K562 treated with DMSO at 1 percent for 48 hours (cell line): ENCODE measurements around the gene CBL. TPM values are rescaled to one million over a fixed set of nuclear protein-coding genes. Genes with fewer than 3 reads are reported as not detected.

Experiments
- total RNA-seq: library from RNA; unstranded; fragments of 300-600 nt; gene quantifications from 2 replicates; pipeline ENCODE4 v1.2.3, GENCODE V29; 2022; ENCODE audit warnings: low replicate concordance; ENCODE audit errors: extremely low read depth

The CBL gene
- not detected in 2 replicates for total RNA-seq

GRCh38 chr11:119205574-119206510 lies at the start of gene CBL:
CBL (plus strand) TSS chr11:119206339; CDS start chr11:119206418, 79 bp downstream.

GRCh38 chr11:119168471-119169281 lies 37.5 kb upstream of the CBL start, which contains the start of gene NLRX1:
NLRX1 (plus strand) TSS chr11:119168725; CDS start chr11:119171404, 2,679 bp downstream.

GRCh38 chr11:119316729-119317591 lies 110.8 kb downstream of the CBL start, which contains the start of gene MCAM:
MCAM (minus strand) TSS chr11:119317130; CDS start chr11:119317101, 29 bp downstream.

GRCh38 chr11:119334174-119334930 lies 128.2 kb downstream of the CBL start, which contains the start of gene RNF26:
RNF26 (plus strand) TSS chr11:119334527; CDS start chr11:119335123, 596 bp downstream.

GRCh38 chr11:119340335-119341221 lies 134.4 kb downstream of the CBL start, which contains the start of gene C1QTNF5:
C1QTNF5 (minus strand) TSS chr11:119340883; CDS start chr11:119340397, 486 bp downstream.

GRCh38 chr11:119346605-119347004 lies 140.5 kb downstream of the CBL start, which contains the start of gene MFRP:
MFRP (minus strand) TSS chr11:119346705; CDS start chr11:119346513, 192 bp downstream.

Other genes with a start within 250 kb of the CBL start
- not detected in 2 replicates for gene FOXR1, start 234.6 kb upstream of the CBL start, total RNA-seq
- not detected in 2 replicates for gene CENATAC, start 208.2 kb upstream of the CBL start, total RNA-seq
- gene RPS25, start 188.0 kb upstream of the CBL start, total RNA-seq: 1,144 TPM in 1 of 2 replicates, not detected in the other
- gene TRAPPC4, start 187.6 kb upstream of the CBL start, total RNA-seq: not detected in 2 replicates
- not detected in 2 replicates for gene SLC37A4, start 175.5 kb upstream of the CBL start, total RNA-seq
- not detected in 2 replicates for gene HYOU1, start 149.1 kb upstream of the CBL start, total RNA-seq
- gene VPS11, start 138.5 kb upstream of the CBL start, total RNA-seq: not detected in 2 replicates
- not detected in 2 replicates for gene HMBS, start 121.5 kb upstream of the CBL start, total RNA-seq
- not detected in 2 replicates for gene DPAGT1, start 104.5 kb upstream of the CBL start, total RNA-seq
- not detected in 2 replicates for gene C2CD2L, start 99.0 kb upstream of the CBL start, total RNA-seq
- gene HINFP, start 84.8 kb upstream of the CBL start, total RNA-seq: not detected in 2 replicates
- not detected in 2 replicates for gene ABCG4, start 57.3 kb upstream of the CBL start, total RNA-seq
- gene NLRX1, start 37.6 kb upstream of the CBL start, total RNA-seq: not detected in 2 replicates
- gene NHERF4, start 20.9 kb upstream of the CBL start, total RNA-seq: not detected in 2 replicates
- gene MCAM, start 110.8 kb downstream of the CBL start, total RNA-seq: not detected in 2 replicates
- not detected in 2 replicates for gene RNF26, start 128.2 kb downstream of the CBL start, total RNA-seq
- gene C1QTNF5, start 134.5 kb downstream of the CBL start, total RNA-seq: not detected in 2 replicates
- not detected in 2 replicates for gene MFRP, start 140.4 kb downstream of the CBL start, total RNA-seq
- not detected in 2 replicates for gene USP2, start 175.4 kb downstream of the CBL start, total RNA-seq
- not detected in 2 replicates for gene THY1, start 216.8 kb downstream of the CBL start, total RNA-seq